ENCODE measurements around the gene PSMD6.

Gene PSMD6

DNA sequence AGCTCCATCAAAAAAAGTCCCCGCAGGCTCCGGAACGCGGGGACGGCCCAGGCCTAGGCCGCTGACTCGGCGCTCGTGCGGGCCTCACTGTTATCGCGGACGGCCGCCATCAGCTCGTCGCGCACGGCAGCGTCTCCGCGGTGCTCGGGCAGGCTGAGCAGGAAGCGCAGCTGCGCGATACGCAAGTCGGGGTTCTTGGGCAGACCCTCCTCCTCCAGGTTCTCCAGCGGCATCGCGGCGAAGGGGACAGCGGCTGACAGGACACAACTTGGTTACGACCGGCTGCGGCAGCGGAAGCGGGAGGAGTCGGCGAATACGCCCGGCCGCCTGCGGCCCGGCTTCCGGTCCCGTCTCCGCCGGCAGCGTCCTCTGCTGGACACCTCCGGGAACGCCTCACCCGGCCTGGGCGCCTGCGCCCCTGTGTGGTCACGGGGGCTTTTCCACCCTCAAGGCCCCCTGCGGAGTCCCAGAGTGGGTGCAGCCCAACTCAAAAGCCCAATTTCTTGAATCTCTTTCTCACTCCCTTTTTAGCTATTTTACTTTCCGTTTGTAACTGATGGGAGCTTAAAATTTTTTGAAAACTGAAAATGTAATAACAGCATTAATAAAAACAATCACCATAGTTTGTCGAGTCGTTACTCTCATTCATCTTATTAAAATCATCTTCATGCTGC lies at the start of gene PSMD6:
Gene PSMD6, minus strand, starts transcription at position 308 of the 674 bp plus-strand sequence. Its CDS starts 75 bp downstream, at position 233.
- DNase-seq: peak; percentile 93

DNA sequence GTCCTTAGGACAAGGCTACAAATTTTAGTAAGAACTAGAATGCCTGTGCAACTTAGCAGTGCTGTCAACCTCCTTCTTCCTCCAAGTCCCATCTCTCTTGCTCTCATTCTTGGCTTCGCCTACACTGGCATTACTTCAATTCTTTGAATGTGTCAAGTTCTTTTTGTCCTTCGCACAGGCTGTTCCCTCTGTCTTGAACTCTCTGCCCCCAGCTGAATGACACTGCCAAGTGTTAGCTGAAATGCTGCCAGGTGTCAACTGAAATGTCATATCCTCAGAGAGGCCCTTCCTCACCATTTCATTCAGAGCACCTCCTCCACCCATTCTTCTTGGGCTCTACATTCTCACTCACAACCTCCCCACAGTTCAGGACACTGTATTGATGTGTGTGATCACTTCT lies 48.8 kb upstream of the PSMD6 start:
- DNase-seq: no peak

GRCh38 chr3:64070704-64071103 lies 47.4 kb upstream of the PSMD6 start:
- DNase-seq: no peak

DNA sequence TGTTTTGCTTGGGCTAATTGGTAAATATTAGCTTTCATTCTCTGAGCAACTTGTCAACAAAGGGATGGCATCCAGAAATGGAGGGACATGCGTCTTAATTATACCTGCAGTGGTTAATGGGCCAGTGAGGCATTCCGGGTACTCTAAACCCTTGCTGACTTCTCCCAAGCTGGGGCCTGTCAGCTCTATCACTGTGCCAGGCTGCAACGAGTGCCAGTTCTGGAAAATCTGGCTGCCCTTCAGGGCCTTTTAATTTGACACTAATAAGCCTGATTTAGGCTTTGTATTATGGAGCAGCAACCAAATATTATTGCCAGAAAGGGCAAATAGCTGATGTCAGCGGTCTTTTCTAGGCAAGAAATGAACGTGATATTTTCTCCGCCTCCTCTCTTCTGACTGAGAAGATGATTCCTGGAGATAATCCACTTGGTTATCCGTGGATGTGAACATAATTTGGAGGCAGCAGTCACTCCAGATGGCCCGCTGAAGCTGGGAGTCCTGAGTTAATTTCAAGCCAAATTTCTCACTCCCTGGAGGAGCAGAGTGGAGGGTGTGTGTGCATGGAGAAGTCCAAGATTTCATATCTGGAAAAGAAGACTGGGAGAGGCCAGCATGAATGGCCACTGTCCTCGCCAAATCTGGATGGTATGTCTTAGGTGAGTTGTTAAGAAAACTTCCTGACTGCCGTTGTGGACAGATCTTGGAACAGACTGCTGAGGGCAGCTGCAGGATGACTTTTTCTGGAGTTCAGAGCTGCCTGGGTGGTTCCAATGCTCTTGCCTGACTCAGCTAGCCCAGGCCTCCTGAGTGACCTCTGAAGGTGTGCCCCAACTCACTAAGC lies 44.4 kb upstream of the PSMD6 start:
- DNase-seq: no peak

DNA sequence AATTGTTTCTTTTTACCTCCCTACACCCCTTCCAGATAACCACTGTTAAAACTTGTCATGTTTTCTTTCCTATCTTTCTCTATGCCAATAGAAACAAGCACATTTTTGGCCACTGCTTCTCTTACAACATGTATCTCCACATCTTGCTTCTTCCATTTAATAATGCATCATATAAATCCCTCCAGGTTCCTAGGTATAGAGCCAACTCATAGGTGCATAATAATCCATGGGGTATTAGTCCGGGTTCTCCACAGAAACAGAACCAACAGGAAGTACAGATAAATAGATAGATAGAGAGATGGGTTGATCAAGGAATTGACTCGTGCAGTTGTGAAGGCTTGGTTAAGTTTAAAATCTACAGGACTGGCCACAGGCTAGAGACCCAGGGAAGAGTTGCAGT lies 41.5 kb upstream of the PSMD6 start:
- no peak for DNase-seq

DNA sequence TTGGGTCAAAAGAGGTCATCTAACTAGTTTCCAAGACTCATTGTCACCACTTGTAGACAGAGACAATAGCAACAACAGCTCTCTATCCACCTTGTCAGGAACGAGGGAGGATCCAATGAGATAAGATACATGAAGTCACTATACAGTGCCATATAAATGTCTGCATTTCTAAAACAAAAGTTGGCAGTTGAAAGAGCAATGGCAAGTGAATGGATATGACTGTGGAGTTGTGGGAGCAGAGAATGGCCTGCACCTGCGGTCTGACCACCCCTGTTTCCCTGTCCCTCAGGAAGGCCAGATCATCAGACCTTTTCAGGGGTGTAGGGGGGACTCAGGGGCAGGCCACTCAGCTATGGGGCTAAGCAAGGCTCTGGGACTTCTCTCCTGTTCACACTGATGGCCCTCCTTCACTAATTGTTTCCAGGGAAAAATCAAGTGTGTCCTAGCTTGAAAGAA lies 40.7 kb upstream of the PSMD6 start:
- DNase-seq: no peak

DNA sequence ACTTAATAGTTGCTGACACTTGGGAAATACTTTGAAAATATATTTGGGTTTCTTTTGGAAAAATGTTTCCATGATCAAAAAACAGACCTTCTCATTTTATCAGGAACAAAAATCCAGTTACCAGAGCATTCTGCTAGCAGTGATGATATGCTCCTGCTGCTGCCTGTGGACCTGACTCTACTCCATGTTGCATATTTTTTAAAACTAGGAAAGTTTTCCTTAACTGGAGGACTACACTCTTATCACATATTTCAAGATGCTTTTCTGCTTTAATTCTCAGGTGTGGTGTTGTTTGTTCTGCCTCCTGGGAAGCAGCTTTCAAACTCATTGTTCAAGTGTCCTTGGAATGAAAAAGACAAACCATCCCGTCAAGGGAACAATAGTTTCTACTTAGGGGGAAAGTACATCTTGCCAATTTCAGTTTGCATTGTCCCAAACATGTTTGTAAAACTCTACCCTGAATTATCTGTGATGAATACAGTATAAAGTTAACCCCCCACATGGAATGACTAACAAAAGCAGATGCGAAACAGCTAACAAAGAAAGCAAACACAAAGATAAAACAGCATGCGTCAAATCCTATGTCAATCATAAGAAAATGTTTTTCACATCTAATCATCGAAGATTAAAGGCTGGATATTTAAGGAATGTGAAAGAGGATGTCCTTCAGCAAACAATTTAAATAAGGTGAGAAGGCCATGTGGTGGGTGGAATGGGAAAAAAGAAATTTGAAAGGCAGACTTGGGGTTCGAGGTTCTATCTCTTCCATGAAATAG lies 40.1 kb upstream of the PSMD6 start:
- no peak for DNase-seq

DNA sequence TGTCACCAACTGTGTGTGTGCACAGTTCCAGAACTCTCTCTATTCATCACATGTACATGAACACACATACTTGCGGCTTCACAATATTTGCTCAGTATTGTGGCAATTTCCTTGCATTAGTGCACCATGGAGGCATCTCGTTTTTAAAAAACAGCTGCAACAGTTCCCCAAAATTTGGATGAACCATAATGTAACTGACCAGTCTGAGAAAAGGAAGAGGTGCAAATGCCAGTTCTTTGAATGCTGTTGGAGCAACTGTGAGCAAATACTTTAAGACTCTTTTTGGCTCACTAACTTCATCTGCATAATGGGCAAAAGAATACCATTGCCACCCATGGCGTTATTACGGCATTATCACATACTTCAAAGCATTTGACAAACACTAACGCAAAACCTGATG lies 38.3 kb upstream of the PSMD6 start:
- DNase-seq: no peak

GRCh38 chr3:64059484-64060175 lies 36.3 kb upstream of the PSMD6 start:
- DNase-seq: no peak

DNA sequence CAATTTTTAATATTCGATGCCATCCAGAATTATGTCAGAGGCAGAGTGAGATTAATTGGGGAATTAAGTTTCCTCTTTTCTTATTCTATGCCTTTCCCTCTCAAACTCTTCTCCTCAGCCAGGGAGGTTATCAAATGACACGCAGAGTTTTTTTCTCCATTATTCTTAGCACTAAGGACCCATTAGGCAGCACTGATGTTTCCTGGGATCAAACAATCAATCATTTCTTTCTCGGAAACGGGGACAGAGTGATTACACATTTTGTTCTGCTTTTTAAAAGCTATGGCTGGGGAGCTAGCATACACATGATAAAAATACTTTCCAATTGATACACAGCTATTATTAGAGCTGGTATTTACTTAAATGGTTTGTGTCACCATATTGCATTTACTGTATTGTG lies 35.3 kb upstream of the PSMD6 start:
- no peak for DNase-seq

GRCh38 chr3:64057231-64057630 lies 33.9 kb upstream of the PSMD6 start:
- no peak for DNase-seq

GRCh38 chr3:64056606-64057180 lies 33.4 kb upstream of the PSMD6 start:
- DNase-seq: no peak

DNA sequence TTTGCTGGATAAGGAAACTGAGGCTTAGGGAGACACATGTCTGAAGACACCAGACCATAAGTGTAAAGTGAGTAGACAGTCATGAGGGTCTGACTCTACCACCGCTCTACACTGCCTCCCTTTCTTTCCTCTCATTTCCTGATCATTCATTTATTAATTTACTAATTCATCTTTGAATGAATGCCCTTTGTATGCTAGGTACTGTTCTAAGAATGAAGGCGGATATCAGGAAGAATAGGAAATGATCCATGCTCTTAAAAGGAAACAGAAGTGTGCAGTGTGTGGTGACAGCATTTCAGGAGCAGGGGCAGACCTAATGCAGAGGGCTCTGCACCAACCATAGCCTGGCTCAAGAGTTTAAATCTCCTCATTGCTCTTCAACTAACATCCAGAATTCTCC lies 31.8 kb upstream of the PSMD6 start:
- DNase-seq: no peak

DNA sequence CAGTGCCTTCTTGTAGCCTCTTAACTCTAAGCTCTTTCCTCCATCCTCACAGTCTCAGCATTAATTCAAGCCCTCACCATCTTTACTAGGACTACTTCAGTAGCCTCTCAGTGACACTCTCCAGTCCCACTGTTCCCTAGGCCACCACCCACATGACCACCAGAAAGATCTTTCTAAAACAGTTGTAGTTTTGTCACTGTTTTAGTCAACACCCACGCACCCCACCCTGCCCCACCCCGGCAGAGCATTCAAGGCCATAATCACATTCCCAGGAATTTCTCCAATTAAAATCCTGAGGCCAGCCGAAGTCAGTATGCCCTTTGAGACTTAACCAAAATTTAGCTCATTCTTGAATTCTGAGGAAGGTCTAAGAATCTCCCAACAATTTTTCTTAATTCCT lies 31.2 kb upstream of the PSMD6 start:
- no peak for DNase-seq

- no peak for DNase-seq
These were observed 30.3 kb upstream of the PSMD6 start for GRCh38 chr3:64053581-64053980.

DNA sequence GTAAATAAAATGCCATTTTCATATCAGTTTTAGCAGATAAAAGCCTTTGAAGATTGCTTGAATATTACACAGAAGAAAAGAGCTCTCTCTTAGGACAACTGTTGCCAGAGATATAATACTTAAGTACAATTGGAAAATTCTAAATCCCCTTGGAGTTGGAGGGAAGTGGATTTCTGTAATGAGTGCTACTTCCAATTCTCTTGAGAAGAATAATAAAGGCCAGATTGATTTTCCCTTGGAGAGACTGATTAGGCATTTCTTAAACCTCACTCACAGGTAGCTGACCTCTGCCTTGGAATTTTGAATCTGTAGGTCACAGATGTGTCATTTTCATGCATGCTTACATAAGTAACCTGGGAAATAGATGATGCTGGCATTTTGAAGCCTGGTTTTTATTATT lies 29.8 kb upstream of the PSMD6 start:
- no peak for DNase-seq

DNA sequence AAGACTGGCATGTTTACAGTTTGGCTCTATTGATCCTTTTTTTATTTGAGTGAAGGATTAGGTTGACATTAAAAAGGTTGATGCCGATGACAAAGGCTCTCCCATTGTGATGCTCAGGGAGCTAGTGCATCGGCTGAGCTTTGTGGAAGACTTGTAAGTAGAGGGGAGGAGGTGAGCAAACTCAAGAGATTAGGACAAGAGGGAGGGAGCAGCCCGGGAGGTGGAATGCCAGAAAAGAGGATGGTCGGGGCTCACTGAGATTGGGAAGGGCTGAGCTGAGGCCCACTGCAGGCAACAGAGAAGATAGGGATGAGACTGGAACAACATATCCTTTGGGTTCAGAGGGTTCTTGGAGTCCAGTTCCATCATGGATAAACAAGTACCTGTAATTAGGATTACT lies 26.5 kb upstream of the PSMD6 start:
- DNase-seq: no peak

DNA sequence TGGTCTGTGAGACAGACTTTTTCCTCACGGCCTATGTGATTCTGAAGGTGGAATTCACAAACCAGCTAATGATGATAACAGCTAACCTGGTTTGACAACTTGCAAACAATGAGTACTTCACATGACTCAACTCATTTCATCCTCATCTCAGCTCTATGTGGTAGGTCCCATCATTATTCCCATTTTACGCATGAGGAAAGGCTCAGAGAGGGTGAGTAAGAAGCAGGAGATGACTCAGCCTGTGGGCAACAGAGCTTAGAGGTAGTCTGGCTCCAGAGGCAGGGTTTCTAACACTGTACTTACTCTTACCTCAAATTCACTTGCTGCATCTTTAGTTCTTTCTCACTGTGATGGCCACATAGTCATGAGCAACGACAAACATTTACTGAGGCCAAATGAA lies 25.8 kb upstream of the PSMD6 start:
- no peak for DNase-seq

DNA sequence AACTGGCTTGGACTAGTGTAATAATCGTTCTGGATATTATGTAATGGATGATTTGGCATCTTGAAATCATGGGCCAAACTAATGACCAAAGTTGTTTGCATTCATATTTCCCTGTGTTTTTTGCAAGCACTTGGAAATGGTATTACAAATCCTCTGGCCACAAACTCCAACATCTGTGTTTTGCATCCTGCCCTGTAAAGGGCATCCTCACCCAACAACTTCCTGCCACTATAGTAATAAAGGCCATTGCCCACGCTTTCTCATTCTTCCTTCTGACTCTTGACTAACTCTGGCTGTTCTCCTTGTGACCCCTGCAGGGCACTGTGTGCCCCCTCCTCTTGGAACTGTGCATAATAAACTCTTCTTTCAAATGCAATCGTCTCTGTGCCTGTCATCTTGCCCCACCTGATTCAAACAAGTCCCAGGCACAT lies 25.4 kb upstream of the PSMD6 start:
- DNase-seq: no peak

GRCh38 chr3:64047787-64048186 lies 24.5 kb upstream of the PSMD6 start:
- DNase-seq: no peak

GRCh38 chr3:64046996-64047594 lies 23.8 kb upstream of the PSMD6 start:
- DNase-seq: no peak

DNA sequence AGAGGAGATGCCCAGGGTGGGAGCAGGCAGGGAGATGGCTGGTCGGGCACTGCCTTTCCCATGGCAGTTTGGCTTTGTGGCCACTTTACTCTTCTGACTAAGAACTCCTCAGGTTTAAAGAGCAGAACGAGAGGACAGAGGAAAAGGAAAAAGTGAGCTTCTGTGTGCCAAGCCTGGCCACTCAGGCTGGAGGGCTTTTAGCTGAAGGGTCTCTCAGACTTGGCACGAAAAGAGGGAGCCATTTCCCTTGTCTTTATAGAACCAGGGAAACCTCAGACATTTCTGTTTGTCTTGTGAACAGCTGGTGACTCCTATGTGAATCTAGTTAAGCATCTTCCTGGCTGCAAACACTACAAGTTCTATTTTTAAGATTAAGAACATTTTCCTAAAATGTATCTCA lies 23.3 kb upstream of the PSMD6 start:
- no peak for DNase-seq

Data from activated naive CD4-positive, alpha-beta T cell treated with anti-CD3 and anti-CD28 coated beads, Interleukin-2, amount 50 U/mL, for 16 hours (primary cell).